ENCODE results near the gene FKRP. TPM values are rescaled to one million over a fixed set of nuclear protein-coding genes. Genes with fewer than 3 reads are reported as not detected.
"Not testable (repeated sequence)": the region's sequence is repeated elsewhere in the genome, so short reads cannot be mapped to it uniquely, and the experiment has no call there.

Gene FKRP, protein sequence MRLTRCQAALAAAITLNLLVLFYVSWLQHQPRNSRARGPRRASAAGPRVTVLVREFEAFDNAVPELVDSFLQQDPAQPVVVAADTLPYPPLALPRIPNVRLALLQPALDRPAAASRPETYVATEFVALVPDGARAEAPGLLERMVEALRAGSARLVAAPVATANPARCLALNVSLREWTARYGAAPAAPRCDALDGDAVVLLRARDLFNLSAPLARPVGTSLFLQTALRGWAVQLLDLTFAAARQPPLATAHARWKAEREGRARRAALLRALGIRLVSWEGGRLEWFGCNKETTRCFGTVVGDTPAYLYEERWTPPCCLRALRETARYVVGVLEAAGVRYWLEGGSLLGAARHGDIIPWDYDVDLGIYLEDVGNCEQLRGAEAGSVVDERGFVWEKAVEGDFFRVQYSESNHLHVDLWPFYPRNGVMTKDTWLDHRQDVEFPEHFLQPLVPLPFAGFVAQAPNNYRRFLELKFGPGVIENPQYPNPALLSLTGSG
- total RNA-seq = 10 to 100 TPM; 12.1 to 16.2 TPM

DNA sequence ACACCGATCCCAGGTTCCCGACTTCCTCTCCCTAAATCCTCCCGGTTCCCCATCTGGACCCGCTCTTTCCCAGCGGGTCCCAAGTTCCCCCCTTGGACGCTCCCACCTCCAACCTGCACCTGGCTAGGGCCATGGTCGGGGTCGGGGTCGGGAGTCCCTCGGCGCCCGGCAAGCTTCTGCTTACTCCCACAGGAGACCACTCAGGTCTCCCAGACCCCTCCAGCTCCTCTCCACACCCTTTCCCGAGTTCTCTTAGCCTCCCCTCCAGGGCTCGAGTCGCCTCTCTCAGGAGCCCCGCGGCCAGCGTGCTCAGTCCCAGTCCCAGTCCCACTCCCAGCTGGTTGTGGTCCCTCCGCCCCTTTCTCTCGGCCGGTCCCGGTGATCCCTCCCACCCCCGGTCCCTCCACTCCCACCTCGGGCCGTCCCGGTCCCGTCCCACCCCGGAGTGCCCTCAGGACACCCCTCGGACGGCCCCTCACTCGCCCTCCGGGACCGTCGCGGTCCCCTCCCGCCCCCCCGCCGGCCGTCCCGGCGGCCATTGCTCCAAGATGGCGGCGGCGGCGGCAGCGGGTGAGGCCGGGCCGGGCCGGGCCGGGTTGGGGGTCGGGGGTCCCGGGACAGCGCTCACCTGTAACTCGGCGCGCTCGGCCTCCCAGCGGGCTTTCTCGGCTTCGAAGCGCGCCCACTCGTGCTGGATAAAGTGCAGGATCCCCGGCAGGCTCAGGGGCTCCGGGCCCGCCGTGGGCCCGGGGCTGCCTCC, at the start of gene FKRP:
TSS of gene FKRP (plus strand) at position 537 of the 760 bp plus-strand sequence. CDS start 9,394 bp downstream, outside the sequence.
- Mint-ChIP-seq H3K4me3 (peak within 1 kb of the TSS; percentile 89), H3K4me1 (peaks cover 54% of the 10 kb centered on the region), H3K27me3 (no peaks in the 10 kb centered on the region), H3K9me3 (ENCODE audit: low read depth) (no peaks in the 10 kb centered on the region), H3K36me3 (ENCODE audit: low read depth) (peaks cover 13% of the 10 kb centered on the region), H3K27ac (peak within 1 kb of the TSS; percentile 89)
- CTCF ChIA-PET = interaction anchor here (0.6 to 1.9 kb wide), 3 partner anchors 17 to 671 kb away, joined by 3 to 4 read pairs (median 3); no protein-coding TSS in a partner anchor
- POLR2A ChIA-PET = interaction anchor here (0.5 kb wide), 1 partner anchor 333 kb away, joined by 5 read pairs; no protein-coding TSS in a partner anchor
- intact Hi-C loops (cut with DNase I, micrococcal nuclease) = loop anchor here (1.0 to 10.0 kb wide), 8 partner anchors 28 to 302 kb away; partner anchors contain the start of genes ARHGAP35 (in 1 of the 2), CALM3 (in 1 of the 2), PRKD2 (in 1 of the 2) and SLC1A5 (in 1 of the 2)
- ATAC-seq (peak; percentile 54), DNase-seq (peak; percentile 55)

DNA sequence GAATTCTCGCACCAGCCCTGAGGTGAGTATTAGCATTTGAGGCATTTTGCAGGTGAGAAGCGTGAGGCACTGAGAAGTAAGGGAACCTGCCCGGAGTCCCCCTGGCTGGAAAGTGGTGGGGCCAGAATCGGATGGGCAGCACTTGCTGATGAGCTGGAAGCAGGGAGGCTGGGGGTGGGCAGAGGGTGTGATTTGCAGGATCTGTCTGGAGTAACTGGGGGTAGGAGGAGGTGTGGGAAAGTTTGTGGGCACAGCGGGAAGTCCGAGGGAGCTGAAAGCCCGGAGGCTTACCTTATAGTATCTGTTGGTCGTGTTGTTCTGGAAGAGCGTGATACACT, 49.0 kb upstream of the FKRP start:
- H3K27me3 Mint-ChIP-seq = no peaks in the 10 kb centered on the region
- H3K36me3 Mint-ChIP-seq (ENCODE audit: low read depth) = peaks cover 62% of the 10 kb centered on the region
- no peak overlapping the region for H3K4me3 Mint-ChIP-seq
- H3K4me1 Mint-ChIP-seq = no peaks in the 10 kb centered on the region
- no peak for DNase-seq
- no peak overlapping the region for H3K27ac Mint-ChIP-seq
- ChIA-PET POLR2A (interaction anchor here (0.8 kb wide), 1 partner anchor 17 kb away, joined by 4 read pairs; no protein-coding TSS in a partner anchor), CTCF (interaction anchor here (0.6 to 2.0 kb wide), 5 partner anchors 9 to 185 kb away, joined by 3 to 7 read pairs (median 4); no protein-coding TSS in a partner anchor)
- intact Hi-C loops (cut with DNase I, micrococcal nuclease) = no loop called here
- no peak for ATAC-seq
- no peaks in the 10 kb centered on the region for H3K9me3 Mint-ChIP-seq (ENCODE audit: low read depth)

- ChIA-PET POLR2A (interaction anchor here (0.8 kb wide), 1 partner anchor 17 kb away, joined by 4 read pairs; no protein-coding TSS in a partner anchor), CTCF (interaction anchor here (0.6 to 2.0 kb wide), 4 partner anchors 8 to 186 kb away, joined by 3 to 7 read pairs (median 5); no protein-coding TSS in a partner anchor)
- H3K27ac Mint-ChIP-seq = no peak overlapping the region
- DNase-seq (peak; percentile 46), ATAC-seq (peak; percentile 57)
- H3K27me3 Mint-ChIP-seq = no peaks in the 10 kb centered on the region
- intact Hi-C loops (cut with DNase I, micrococcal nuclease) = no loop called here
- no peak overlapping the region for H3K4me3 Mint-ChIP-seq
- H3K4me1 Mint-ChIP-seq = no peaks in the 10 kb centered on the region
- H3K36me3 Mint-ChIP-seq (ENCODE audit: low read depth) = peaks cover 59% of the 10 kb centered on the region
- no peaks in the 10 kb centered on the region for H3K9me3 Mint-ChIP-seq (ENCODE audit: low read depth)
Observed at GRCh38 chr19:46697204-46697960, 48.5 kb upstream of the FKRP start.

GRCh38 chr19:46698395-46699321, 47.2 kb upstream of the FKRP start:
- CTCF ChIA-PET = interaction anchor here (0.6 to 1.4 kb wide), 2 partner anchors 30 to 68 kb away, joined by 3 to 4 read pairs; no protein-coding TSS in a partner anchor
- POLR2A ChIA-PET = no interaction called here
- no peaks in the 10 kb centered on the region for H3K4me1 Mint-ChIP-seq
- no peaks in the 10 kb centered on the region for H3K9me3 Mint-ChIP-seq (ENCODE audit: low read depth)
- DNase-seq (no peak), ATAC-seq (no peak)
- H3K27ac Mint-ChIP-seq = no peak overlapping the region
- H3K36me3 Mint-ChIP-seq (ENCODE audit: low read depth) = peaks cover 51% of the 10 kb centered on the region
- intact Hi-C loops (cut with DNase I, micrococcal nuclease) = no loop called here
- H3K4me3 Mint-ChIP-seq = no peak overlapping the region
- H3K27me3 Mint-ChIP-seq = no peaks in the 10 kb centered on the region

DNA sequence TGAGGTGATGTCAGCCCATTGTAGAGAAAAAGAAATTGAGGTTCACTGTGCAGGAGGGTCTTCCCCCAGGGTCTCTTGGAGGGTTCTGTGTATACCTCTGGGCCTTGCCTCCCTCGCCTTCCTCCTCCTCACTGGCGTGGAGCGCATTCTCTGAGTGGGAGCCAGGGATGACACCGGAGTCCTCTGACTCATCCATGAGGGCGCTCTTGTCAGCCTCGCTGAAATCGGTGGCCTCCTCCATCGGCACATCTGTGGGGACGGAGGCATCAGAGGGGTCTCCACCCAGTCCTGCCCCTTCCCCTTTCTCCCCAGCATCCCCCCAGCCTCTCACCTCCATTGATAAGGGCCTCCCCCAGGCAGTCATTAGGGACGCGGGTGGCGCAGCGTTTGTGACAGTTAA, 45.2 kb upstream of the FKRP start:
- POLR2A ChIA-PET = no interaction called here
- Mint-ChIP-seq H3K4me1 (peaks cover 6% of the 10 kb centered on the region), H3K27ac (no peak overlapping the region), H3K9me3 (ENCODE audit: low read depth) (no peaks in the 10 kb centered on the region), H3K27me3 (no peaks in the 10 kb centered on the region), H3K36me3 (ENCODE audit: low read depth) (peaks cover 48% of the 10 kb centered on the region), H3K4me3 (no peak overlapping the region)
- no peak for DNase-seq
- intact Hi-C loops (cut with DNase I, micrococcal nuclease) = no loop called here
- CTCF ChIA-PET = no interaction called here
- ATAC-seq = no peak

DNA sequence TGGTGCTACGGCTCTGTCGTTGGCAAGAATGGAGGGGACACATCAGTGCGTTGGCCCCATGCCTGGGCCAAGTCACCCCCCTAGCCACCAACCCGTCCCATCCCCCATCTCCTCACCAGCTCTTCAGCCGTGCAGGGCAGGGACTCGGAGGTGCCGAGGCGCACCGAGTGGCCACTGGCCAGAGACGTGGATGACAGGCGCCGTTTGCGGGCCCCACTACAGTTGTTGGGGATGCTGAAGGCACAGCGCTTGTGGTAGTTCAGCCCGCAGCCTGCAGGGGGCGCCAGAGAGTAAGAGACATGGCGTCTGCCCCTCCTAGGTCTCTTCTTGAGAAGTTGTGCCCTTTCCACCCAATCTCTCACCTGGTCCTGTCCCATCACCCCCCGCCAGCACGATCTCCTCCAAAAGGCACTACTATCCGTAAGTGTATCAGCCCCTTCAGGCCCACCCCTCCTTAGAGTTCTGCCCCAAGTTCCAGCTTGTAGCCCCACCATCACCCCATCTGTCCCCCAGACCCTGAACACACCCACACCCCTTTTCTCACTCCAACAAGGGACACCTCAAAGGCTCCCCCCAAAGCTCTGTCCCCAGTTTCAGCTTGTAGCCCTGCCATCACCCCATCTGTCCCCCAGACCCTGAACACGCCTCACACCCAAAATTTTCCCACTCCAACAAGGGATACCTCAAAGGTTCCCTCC, 41.3 kb upstream of the FKRP start:
- Mint-ChIP-seq H3K4me3 (no peak overlapping the region), H3K36me3 (ENCODE audit: low read depth) (peaks cover 42% of the 10 kb centered on the region), H3K27ac (peak overlapping the region; percentile 67), H3K27me3 (no peaks in the 10 kb centered on the region), H3K4me1 (peaks cover 6% of the 10 kb centered on the region), H3K9me3 (ENCODE audit: low read depth) (no peaks in the 10 kb centered on the region)
- ATAC-seq (peak; percentile 90), DNase-seq (peak; percentile 93)
- ChIA-PET CTCF (interaction anchor here (0.6 to 5.8 kb wide), 23 partner anchors 8 to 1296 kb away, joined by 3 to 62 read pairs (median 4); partner anchors contain the start of gene MYPOP), POLR2A (no interaction called here)
- intact Hi-C loops (cut with DNase I, micrococcal nuclease) = loop anchor here (1.0 kb wide), 2 partner anchors 24 to 44 kb away; no protein-coding TSS in a partner anchor

DNA sequence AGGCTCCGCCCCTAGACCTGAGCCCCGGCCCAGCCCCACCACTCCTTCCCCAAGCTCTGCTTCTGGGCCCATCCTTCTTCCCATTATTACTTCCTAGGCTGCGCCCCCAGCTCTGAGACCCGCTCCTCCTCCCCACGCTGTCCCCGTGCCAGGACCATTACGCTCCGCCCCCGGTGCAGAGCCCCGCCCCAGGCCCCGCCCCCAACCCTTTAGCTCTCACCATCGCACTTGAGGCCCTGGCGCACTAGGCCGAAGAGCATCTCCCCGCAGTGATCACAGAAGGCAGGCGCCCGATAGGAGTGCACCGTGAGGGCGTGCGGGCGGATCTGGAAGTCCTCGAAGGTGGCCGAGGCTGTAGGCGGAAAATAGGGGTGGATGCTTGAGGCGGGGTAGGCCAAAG, 35.2 kb upstream of the FKRP start:
- ATAC-seq = no peak
- Mint-ChIP-seq H3K27ac (no peak overlapping the region), H3K9me3 (ENCODE audit: low read depth) (no peaks in the 10 kb centered on the region), H3K4me3 (no peak overlapping the region), H3K36me3 (ENCODE audit: low read depth) (peaks cover 33% of the 10 kb centered on the region), H3K27me3 (no peaks in the 10 kb centered on the region), H3K4me1 (peaks cover 18% of the 10 kb centered on the region)
- peak; percentile 42 for DNase-seq
- CTCF ChIA-PET = interaction anchor here (0.7 to 1.2 kb wide), 3 partner anchors 16 to 69 kb away, joined by 3 to 4 read pairs (median 3); no protein-coding TSS in a partner anchor
- POLR2A ChIA-PET = interaction anchor here (0.5 kb wide), 1 partner anchor 147 kb away, joined by 3 read pairs; no protein-coding TSS in a partner anchor
- intact Hi-C loops (cut with DNase I, micrococcal nuclease) = loop anchor here (5.0 to 10.0 kb wide), 2 partner anchors 37 to 634 kb away; partner anchors contain the start of genes DHX34 (in 1 of the 2), FKRP (in 1 of the 2) and STRN4 (in 1 of the 2)

- Mint-ChIP-seq H3K27ac (peak overlapping the region; percentile 20), H3K4me1 (peaks cover 21% of the 10 kb centered on the region), H3K36me3 (ENCODE audit: low read depth) (peaks cover 20% of the 10 kb centered on the region), H3K4me3 (peak overlapping the region; percentile 94)
- POLR2A ChIA-PET; H3K9me3 Mint-ChIP-seq (ENCODE audit: low read depth); ATAC-seq; DNase-seq; H3K27me3 Mint-ChIP-seq: not testable (repeated sequence)
- CTCF ChIA-PET = interaction anchor here (0.6 to 4.0 kb wide), 5 partner anchors 8 to 308 kb away, joined by 3 to 21 read pairs (median 8); no protein-coding TSS in a partner anchor
- intact Hi-C loops (cut with DNase I, micrococcal nuclease) = loop anchor here (5.0 to 10.0 kb wide), 2 partner anchors 34 to 632 kb away; partner anchors contain the start of genes DHX34 (in 1 of the 2), FKRP (in 1 of the 2) and STRN4 (in 1 of the 2)
Observed at GRCh38 chr19:46712768-46713338, 33.0 kb upstream of the FKRP start.
